ENCODE measurements around the gene NSDHL.
"Not testable (repeated sequence)": the region's sequence is repeated elsewhere in the genome, so short reads cannot be mapped to it uniquely, and the experiment has no call there.

Gene NSDHL

DNA sequence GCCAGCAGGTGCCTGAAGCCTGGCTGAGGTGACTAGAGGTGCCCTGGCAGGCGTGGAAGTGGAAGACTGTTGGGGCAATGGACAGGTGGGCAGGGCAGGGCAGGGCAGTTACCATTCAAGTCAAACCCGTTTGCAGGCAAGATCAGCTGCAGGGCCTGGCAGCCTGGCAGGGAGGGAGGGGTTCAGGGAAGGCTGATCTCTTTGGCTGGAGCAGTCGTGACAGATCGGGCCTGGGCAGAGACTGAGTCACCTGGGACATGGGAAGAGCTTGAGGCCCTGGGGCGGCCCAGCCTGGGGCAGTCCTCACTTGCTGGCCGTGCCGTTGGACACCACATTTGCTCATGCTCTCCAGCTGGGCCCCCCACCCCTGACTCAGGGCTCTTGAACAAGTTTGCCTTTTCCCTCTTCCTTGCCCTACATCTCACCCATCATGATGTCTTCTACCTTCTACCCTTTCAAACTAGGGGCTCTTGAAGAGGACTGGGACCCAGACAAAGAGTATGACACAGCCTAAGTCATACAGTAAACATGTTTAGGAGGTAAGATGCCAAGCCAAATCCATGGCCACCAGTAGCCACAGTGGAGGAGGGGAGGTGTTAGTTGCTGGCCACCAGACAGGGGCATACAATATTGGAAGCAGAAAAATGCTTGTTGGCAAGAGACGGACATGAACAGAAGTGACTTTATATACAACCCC, 65.0 kb downstream of the NSDHL start:
- DNase-seq: no peak

DNA sequence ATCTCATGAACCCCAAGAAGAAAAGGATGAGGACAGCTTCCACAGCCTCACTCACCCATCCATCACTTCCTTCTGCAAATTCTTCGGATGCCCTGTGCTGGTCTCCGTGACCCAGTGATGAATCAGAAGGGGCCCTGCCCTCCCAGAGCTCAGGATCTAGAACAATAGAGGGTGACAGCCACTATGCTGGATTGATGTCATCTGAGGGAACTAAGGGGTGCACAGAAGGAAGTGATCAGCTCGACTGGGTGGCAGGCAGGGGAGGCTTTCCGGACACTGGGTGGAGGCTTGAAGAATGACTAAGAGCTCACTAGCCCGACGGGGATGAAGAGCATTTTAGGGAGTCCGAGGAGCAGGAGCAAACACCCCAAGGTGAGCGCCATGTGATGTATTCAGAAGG, 65.6 kb downstream of the NSDHL start:
- no peak for DNase-seq

DNA sequence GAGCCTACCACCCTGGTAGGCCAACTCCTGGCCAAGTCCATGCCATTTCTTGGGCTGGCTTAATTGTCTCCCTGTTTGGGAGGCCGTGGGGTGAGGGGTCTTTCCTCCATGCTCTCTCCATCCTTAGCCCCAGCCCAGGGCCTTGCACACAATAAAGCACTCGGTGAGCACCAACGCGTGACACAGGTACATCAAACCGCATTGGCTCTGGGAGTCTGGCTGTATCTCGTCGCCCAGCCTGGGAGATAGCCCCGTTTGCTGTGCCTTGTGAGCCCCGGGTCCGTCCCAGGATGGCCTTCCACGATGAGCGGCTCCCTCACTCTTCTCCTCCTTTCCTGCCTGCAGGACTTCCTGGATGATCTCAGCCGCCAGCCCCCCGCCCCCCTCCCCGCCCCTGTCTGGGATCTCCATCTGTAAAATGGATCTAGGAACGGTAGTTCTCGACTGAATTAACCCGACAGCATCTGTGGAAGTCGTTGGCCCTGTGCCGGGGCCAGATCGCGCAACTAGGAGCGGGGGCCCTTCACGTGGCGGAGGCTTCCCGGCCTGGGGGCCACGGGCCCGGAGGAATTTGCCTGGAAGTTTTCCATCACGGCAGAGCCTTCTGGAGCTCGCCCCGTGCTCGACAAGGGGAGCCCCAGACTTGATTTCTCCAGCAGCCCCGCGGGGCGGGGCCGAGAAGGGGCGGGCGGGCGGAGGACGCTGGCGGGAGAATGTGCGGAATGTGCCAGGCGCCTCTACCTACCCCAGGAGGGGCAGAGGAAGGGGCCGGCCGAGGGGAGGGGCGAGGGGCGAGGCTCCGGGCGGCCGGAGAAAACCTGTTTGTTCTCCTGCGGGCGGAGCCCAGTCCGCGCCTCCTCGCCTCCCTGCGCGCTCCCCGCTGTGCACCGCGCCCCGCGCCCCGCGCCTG, 66.6 kb downstream of the NSDHL start, which contains the start of gene ZNF185:
Gene ZNF185, plus strand, starts transcription at position 846 of the 910 bp plus-strand sequence. CDS start 16,423 bp downstream, outside the sequence.
- peak; percentile 10 for DNase-seq

DNA sequence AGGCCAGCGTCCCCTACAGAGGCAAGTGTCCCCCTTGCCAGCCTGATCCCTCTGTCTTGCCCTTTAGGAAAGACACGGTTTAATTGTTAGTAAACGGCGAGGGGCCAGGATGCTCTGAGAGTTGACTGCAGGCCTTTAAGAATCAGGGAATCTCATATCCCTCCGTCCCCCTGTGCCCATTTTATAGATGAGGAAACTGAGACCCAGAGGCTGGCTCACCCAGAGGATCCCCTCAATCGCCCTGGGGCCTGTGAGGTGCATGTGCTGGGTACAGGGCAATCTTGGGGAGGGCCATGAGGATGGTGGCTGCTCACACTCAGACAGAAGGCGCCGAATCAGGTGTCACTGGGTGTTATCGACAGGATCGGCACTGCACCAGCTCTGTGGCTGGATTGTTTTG, 67.6 kb downstream of the NSDHL start:
- DNase-seq: no peak

DNA sequence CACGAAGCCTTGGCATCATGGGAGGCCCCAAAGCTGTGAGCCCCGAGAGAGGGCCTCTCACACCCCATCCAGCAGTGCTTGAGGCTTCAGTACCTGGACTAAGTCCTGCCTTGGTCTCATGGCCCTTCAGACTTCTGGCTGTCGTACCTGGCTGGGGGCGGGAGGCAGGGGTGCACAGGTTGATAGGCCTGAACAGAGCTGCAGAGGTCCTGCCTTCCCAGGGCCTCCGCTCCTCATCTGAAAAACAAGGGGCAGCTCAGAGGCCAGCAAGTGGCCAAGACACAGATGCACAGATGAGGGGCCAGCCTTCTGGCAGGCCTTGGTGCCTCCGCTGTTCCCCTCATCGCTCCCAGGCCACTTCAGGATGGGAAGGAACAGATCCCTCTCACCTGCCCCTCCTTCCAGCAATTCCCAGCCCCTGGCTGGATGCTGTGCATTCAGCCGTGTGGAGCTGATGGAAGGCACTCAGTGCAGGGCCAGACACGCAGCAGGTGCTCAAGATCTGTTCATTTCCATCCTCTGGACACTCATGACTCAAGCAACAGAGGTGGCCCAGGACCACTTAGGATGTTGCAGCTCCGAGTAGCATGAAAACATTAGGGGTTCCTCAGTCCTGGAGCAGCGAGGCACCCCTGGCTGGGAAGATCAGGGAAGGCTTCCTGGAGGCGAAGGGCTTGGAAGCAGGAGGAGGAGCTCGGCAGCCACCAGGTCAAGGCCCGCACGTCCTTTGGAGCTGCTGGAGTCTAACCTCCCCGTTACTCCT, 68.4 kb downstream of the NSDHL start:
- DNase-seq: no peak

DNA sequence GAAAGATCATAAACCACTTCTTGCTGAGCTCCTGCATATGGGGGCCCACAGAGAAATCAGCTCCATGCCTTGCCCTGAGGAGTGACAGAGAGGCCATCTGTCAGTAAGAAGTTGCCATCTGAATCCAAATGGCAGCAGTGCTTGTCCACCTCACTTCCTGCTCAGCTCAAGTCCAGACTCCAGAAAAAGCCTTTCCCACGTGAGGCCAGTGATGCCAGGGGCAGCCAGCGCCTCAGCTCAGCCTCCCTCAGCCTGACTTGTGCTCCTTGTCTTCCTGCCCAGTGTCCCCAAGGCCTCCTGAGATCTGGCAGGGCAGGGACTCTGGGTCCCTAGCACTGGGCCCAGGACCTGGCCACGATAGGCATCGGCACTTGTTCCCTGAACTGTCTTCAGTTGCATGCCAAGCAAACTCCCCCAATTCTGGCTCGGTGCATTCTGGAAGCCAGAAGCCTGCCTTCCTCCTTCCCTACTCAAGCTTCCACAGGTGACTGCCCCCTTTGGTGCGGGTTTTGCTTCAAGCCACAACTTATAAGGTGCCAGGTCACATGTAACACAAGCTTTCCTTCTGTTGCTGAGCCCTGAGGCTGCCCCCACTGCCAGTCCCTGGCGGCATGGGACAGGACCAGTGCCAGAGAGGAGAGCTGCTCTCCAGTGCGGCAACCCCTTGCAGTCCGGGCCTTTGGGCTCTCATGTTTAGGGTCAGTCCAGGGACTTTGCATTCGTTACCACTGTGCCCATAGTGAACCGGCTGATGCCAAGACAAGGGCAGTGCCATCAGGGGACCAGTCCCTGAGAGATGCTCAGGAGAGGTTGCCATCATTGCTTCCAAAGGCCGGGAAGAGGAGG, 69.2 kb downstream of the NSDHL start:
- no peak for DNase-seq

DNA sequence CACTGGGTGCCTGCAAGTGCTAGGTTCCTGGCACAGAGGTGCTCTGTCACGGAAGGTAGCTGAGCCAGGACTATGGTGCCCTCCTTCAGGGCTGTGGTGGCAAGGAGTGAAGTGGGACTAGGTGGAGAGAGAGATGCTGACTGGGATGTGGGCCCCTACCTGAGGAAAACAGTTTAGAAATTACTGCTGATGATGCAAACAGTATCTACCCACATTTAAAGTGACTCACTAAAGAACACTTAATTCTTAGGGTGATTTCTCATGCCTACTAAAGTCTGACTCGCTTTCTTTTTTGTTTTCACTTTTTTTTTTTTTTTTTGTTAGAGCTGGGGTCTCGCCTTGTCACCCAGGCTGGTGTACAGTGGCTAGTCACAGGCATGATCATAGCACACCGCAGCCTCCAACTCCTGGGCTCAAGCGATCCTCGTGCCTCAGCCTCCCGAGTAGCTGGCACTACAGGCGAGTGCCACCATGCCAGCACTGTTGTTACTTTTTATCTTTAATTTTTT, 70.1 kb downstream of the NSDHL start:
- no peak for DNase-seq

DNA sequence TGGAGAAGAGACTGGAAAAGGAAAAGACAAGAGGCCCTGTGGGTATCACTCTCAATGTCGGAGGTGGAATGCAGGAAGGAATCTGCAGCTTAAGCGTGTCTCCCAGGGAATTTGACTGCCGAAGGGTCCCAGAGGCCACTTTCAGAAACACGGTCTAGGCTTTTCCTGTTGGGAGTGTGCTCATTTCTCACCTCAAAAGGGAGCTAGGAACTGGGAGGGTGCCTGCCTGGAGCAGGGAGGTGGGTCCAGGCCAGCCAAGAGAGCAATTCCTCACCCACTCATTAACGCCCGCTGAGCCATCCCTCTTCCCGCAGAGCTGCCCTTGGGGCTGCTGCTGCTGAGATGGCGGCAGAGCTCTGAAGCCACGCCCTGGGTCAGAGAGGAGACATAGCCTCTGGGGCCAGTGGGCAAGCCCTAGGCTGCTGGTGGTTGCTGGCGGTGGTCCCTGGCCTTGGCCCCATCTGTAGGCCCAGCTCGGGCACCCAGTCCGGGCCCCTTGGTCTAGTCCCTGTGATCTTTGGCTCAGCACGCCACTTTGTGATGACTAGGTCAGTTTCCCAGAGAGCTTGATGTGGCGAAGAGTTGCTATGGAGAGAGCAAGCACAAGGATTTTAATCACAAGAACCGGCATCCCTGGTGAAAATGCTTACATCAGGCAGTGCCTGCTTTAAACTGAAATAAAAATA, 71.1 kb downstream of the NSDHL start:
- DNase-seq: no peak

DNA sequence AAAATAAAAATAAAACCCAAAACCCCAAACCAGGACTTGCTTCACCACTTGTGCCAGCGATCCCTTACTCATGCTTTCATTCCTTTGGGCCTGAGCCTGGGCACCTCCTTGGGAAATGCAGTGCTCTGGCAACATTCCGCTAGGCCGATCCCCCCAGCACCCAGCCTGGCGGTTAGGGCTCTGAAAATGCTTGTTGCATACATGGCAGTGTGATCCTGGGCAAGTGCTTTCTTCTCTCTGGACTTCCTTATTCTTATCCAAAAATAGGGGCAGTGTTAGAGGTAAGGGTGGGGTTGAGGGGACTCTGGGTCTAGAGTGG, 71.6 kb downstream of the NSDHL start:
- no peak for DNase-seq

DNA sequence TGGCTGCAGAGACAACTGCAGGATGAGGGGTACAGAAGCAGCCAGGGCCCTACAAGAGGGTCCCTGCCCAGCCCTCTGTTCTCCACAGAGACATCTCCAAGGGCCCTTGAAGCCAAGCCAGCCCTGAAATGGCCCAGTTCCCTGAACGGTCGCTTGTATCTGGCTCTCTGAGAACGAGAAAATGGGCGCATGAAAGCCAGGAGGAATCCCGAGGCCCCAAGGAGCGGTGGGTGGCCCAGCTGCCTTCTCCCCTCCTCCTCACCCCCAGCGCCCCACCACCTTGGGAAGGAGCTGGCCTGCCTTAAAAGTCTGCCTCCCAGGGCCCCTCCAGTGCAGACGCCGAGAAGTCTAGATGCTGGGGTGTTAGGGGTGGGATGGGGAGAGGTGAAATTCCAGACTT, 72.7 kb downstream of the NSDHL start:
- no peak for DNase-seq

DNA sequence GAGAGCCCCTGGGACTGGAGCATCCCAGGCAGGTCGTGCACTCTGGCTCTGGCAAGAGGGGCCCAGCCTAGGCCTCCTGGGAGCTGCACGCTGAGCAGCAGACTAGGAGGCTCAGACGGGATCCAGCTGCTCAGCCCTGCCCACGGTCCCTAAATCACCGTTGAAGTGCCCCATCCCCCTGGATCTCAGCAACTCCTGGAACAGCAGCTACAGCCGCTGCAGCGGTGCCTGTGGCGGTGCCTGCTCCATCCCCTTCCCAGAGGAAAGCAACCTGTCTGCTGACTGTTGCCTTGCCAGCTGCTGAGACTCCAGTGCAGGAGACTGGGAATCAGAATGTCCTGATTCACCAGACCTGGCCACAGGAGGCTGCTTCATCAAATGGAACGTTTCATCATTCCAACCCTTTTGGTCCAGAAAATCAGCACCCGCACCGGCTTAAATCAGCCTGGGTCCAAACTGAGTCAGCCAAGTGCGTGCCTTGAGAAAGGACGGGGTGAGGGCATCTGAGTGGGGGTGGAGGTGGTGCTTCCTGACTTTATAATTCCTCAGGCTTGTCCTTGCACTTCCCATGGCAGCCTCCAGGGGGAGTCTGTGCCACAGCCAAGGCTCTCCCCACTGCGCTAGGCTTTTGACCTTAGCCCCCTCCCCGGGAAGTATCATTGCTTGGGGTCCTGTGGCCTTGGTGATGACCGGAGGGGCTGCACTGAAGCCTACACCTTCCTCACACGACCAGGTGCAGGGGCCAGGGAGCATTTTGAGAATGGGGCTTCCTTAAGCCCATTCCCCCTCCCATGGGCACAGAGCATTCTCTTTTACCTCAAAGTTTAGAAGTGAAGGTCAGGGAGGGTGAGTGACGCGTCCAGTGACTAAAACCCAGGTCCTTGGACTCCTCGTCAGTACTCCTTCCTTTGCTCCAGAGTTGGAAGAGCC, 73.6 kb downstream of the NSDHL start:
- DNase-seq: peak; percentile 1

DNA sequence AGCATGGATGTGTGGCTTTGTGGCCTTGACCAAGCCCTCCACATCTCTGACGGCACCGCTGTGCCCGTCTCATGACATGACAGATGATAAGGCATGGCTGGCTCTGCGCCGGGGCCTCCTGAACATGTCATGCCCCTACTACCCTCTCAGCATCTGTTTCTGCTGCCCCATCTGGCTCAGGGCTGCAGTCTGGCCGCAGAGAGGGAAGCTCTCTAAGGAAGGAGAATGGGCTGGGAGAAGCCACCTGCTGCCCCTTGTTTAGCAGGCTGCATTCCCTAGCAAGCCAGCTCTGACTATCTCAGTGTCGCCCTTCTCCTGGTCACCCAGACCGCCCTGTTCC, 74.2 kb downstream of the NSDHL start:
- DNase-seq: no peak

DNA sequence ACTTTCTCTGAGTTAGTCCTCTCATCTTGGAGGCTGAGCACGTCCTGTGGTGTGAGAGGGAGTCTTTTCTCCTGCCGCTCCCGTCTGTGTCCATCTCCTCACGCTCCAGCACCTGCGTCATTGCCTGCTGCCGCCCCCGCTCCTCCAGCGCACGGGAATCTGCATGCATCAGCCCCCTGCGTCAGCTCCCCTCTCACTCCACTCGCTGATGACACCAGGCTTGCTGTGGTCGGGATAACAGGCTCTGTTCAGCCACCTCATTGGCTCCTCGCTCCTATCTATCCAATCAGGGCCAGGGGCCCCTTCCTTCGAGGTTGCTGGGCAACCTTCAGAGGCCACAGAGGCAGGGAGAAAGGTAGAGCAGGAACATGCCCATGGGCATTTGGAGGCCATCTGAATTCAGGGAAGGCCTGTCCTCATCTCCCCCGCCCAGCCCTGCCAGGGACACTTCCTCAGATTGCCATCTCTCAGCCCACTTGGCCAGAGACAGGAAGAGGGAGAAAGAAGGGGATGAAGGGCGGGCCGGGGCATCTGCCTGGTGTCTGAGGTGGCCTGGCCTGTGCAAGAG, 76.3 kb downstream of the NSDHL start:
- DNase-seq: peak; percentile 33

DNA sequence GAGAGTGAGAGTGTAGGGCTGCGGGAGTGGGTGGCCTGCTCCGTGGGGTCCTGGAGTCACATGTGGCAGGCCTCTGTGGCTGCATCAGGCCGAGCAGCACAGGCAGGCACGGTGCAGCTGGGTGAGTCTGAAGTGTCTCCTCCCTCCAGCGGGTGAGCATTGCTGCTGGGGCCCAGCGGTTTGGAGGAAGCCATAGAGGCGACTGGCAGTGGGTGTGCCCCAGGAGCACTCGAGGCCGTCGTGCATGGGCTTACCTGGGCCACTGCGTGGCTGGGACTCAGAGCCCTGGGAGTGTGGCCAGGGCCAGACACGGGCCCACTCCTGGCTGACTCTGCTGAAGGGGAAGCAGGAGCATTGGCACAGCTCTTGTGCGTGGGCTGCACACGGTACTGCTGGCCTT, 77.6 kb downstream of the NSDHL start:
- DNase-seq: no peak

DNA sequence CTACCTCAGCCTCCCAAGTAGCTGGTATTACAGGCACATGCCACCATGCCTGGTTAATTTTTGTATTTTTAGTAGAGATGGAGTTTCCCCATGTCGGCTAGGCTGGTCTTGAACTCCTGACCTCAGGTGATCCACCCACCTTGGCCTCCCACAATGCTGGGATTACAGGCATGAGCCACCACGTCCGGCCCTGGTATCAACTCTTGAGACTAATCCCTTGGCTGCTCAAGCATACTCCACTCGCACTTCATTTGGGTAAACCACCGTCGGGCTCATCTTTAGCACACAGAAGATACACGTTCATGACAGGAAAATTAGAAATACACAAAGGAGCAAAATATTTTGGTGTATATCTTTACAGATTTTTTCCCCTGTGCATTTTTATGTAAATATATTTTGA, 79.2 kb downstream of the NSDHL start:
- DNase-seq: not testable (repeated sequence)

DNA sequence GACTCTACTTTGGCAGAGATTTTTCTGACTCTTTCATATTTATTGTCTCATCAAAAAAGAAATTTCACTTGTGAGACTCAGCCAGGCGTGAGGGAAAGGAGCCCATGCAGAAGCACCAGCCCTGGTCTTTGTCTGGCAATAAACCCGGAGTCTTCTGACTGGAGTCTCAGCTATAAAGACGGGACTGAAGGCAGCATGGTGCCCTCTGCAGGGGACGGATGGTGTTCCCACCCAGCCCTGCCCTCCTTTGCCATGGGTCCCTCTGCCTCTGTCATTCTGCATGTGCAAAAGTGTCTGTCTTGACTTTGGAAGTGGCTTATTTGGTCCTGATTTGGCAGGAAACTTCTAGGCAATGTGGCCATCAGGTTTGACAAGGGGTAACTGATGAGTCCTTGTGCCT, 81.2 kb downstream of the NSDHL start:
- no peak for DNase-seq

DNA sequence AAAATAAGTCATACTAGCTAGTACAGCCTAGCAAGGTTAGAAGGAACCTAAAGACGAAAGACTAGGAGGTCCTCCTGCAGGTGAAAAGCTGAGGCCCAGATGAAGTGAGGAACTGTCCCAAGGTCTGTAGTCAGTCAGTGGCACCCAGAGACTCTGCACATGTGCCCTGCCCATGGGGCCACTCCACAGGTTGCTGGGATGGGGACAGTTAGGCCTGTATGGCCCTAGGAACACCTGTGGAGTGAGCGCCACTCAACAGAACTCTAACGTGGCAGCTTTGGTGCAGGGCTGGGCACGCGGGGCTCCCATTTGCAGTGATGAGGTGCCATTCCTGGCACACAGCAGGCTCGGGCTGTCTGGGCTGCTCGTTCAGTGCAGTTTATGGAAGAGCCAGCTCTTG, 81.8 kb downstream of the NSDHL start:
- DNase-seq: no peak

DNA sequence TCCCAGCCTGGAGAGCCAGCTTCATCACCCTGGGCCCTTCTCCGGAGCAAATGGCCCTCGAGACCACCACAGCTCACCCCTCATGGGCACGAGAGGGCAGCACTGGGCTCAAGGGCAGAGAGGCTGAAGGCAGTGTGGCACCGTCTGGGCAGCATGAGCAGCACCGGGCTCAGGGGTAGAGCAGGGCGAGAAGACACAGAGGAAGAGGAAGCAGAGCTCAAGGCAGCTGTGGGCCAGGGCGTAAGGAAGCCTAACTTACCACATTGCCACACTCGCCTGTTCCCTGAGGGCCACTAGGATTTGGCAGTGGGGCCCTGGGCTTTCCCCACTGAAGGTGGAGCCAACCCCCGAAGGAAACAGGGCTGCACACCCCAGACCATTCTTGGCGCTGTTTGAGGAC, 82.5 kb downstream of the NSDHL start:
- no peak for DNase-seq

DNA sequence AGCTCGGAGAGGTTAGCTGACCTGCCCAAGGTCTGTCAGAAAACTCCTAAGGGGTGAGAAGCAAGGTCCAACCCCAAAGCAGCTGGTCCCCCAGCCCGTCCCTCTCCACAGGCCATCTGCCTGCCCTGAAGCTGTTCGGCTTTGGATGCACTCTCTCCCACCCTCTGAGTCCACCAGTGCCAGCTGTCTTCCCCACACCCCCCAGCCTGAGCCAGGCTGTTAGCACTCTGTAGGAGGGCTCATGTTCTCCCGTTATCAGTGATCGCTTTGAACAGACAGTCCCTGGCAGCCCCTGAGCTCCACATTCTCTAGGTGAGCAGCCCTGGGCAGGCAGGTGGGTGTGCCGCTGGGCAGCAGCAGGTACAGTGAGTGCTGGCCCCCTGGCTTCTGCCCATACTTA, 83.0 kb downstream of the NSDHL start:
- no peak for DNase-seq

DNA sequence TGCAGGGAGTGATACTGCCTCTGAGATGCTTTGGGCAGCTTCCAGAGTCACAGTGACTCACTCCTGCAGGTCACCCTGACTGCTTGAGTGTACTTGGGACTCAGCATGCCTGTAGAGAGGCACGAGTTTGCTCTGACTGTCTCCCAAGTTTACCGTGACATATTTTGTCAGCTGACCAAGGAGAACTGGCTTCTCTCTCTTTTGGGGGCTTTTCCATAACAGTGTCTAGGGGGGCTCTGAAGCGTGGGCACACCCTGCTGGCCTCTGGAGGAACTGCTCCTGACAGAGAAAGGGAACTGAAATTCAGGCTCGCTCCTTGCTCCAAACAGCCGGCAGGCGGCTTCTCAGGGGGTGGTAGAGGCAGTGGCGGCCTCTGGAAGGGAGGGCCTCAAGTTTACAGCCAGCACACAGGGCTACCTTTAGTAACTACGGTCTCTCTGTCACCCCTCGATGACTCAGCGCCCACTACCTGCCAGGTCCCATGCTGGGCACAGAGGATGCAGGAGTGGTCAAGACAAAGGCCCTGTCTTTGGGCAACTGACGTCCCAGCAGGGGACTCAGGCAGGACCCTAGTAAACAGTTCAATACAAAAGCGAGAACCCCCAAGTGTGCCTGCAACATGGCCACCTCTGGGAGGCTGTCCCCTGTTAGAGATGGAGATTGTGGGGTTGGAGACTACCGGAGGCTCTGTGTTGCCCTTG, 84.8 kb downstream of the NSDHL start:
- DNase-seq: no peak
